SK-N-MC (cell line): ENCODE results near the gene ZNF761.
"Not testable (repeated sequence)": the region's sequence is repeated elsewhere in the genome, so short reads cannot be mapped to it uniquely, and the experiment has no call there.

Source experiments
- EZH2 ChIP-seq: fragments of 200-600 bp; sonication (generic); IDR thresholded peaks from one replicate; pipeline ENCODE4 v1.6.1; 2017; ENCODE audit warnings: antibody characterized with exemption
- POLR2AphosphoS5 ChIP-seq: IDR thresholded peaks from 2 replicates; pipeline ENCODE4 v1.6.1; 2012; ENCODE audit warnings: mild to moderate bottlenecking, low read depth, low read length, borderline replicate concordance

- TF ChIP-seq EZH2, POLR2AphosphoS5: not testable (repeated sequence)
Measured at GRCh38 chr19:53443809-53444208, 12.0 kb downstream of the ZNF761 start.
